Epidermal melanocyte (primary cell): ENCODE measurements around the gene PTCH1.

Source experiments
- DNase-seq: peaks from one replicate; pipeline ENCODE4 v3.0.0; 2011; ENCODE audit warnings: low spot score; ENCODE audit not compliant: insufficient read length

Gene PTCH1

GRCh38 chr9:95499046-95499676 lies 17.6 kb downstream of the PTCH1 start:
- DNase-seq, result no peak

- DNase-seq, result no peak
These were observed 18.1 kb downstream of the PTCH1 start for GRCh38 chr9:95498641-95499040.

- no peak for DNase-seq
These were observed 19.0 kb downstream of the PTCH1 start for GRCh38 chr9:95497772-95498171.

GRCh38 chr9:95496687-95497086 lies 20.1 kb downstream of the PTCH1 start:
- no peak for DNase-seq

GRCh38 chr9:95495961-95496360 lies 20.8 kb downstream of the PTCH1 start:
- DNase-seq, result no peak

- no peak for DNase-seq
These were observed 21.2 kb downstream of the PTCH1 start for GRCh38 chr9:95495529-95495928.

- no peak for DNase-seq
These were observed 22.1 kb downstream of the PTCH1 start for GRCh38 chr9:95494416-95495371.

- no peak for DNase-seq
These were observed 22.8 kb downstream of the PTCH1 start for GRCh38 chr9:95494022-95494415.

- no peak for DNase-seq
These were observed 23.4 kb downstream of the PTCH1 start for GRCh38 chr9:95493402-95493801.

- no peak for DNase-seq
These were observed 25.0 kb downstream of the PTCH1 start for GRCh38 chr9:95491543-95492320.

GRCh38 chr9:95488954-95489353 lies 27.8 kb downstream of the PTCH1 start:
- DNase-seq, result no peak

GRCh38 chr9:95486318-95486717 lies 30.5 kb downstream of the PTCH1 start:
- DNase-seq, result no peak

- no peak for DNase-seq
These were observed 32.5 kb downstream of the PTCH1 start for GRCh38 chr9:95484225-95484624.

- DNase-seq, result no peak
These were observed 33.3 kb downstream of the PTCH1 start for GRCh38 chr9:95483431-95483830.

- no peak for DNase-seq
These were observed 34.1 kb downstream of the PTCH1 start for GRCh38 chr9:95482621-95483020.

GRCh38 chr9:95481000-95481399 lies 35.8 kb downstream of the PTCH1 start:
- no peak for DNase-seq

GRCh38 chr9:95480346-95480745 lies 36.4 kb downstream of the PTCH1 start:
- no peak for DNase-seq

- DNase-seq, result no peak
These were observed 37.4 kb downstream of the PTCH1 start for GRCh38 chr9:95479330-95479729.

GRCh38 chr9:95478335-95478734 lies 38.4 kb downstream of the PTCH1 start:
- DNase-seq, result no peak

GRCh38 chr9:95477885-95478284 lies 38.9 kb downstream of the PTCH1 start:
- DNase-seq, result no peak

- DNase-seq, result no peak
These were observed 39.3 kb downstream of the PTCH1 start for GRCh38 chr9:95477441-95477840.

- DNase-seq, result no peak
These were observed 48.0 kb downstream of the PTCH1 start for GRCh38 chr9:95468791-95469190.
